CD14-positive monocyte (primary cell): ENCODE data around the gene THSD4. TPM values are rescaled to one million over a fixed set of nuclear protein-coding genes. Genes with fewer than 3 reads are reported as not detected.

ENCODE experiments used
- DNase-seq, 3 donors: peaks; one replicate each; pipeline ENCODE4 v3.0.0-alpha.2; 2011 to 2022
- H2AFZ ChIP-seq: 2 replicates; pipeline ENCODE4 v1.6.0; 2012; ENCODE audit warnings: mild to moderate bottlenecking, low read depth, low read length, inconsistent platforms; ENCODE audit not compliant: insufficient read depth, poor library complexity, severe bottlenecking
- H3K27ac ChIP-seq, 2 donors: 1 replicate in 1 of 2; 2 replicates in 1 of 2; pipeline ENCODE4 v1.5.1; 2012 to 2013; ENCODE audit warnings: low read length in 2 of 2, control low read depth in 1 of 2, inconsistent platforms in 1 of 2, low read depth in 1 of 2, mild to moderate bottlenecking in 1 of 2
- H3K27me3 ChIP-seq, 2 donors: one replicate each; pipeline versions ENCODE4 v1.6.0 to v1.6.1; 2011 to 2013; ENCODE audit warnings: low read length in 2 of 2; ENCODE audit not compliant: control insufficient read depth in 2 of 2, insufficient read depth in 2 of 2
- H3K36me3 ChIP-seq, 2 donors: replicated peaks in 1 of 2; 1 replicate in 1 of 2; 2 replicates in 1 of 2; pipeline versions ENCODE4 v1.5.1 to v1.6.1; 2012 to 2013; ENCODE audit warnings: low read length in 2 of 2, control low read depth in 1 of 2, inconsistent platforms in 1 of 2, mild to moderate bottlenecking in 1 of 2; ENCODE audit not compliant: insufficient read depth in 2 of 2, control insufficient read depth in 1 of 2
- H3K4me1 ChIP-seq, 2 donors: 1 replicate in 1 of 2; 2 replicates in 1 of 2; pipeline versions ENCODE4 v1.5.1 to v1.6.1; 2012 to 2013; ENCODE audit warnings: low read length in 2 of 2, control low read depth in 1 of 2, inconsistent platforms in 1 of 2, mild to moderate bottlenecking in 1 of 2, moderate library complexity in 1 of 2; ENCODE audit not compliant: insufficient read depth in 2 of 2, control insufficient read depth in 1 of 2
- H3K4me2 ChIP-seq: replicated peaks from 2 replicates; pipeline ENCODE3; 2012; ENCODE audit warnings: low read length, moderate library complexity, mild to moderate bottlenecking; ENCODE audit not compliant: poor library complexity, severe bottlenecking; ENCODE audit errors: extremely low read depth
- H3K4me3 ChIP-seq, 3 experiments: fragments of 200-600 bp in 1 of 3; sonication (generic) in 1 of 3; replicated peaks in 1 of 3; 1 replicate in 2 of 3; 2 replicates in 1 of 3; pipeline ENCODE4 v1.5.1; 2011 to 2013; ENCODE audit warnings: low read length in 3 of 3, mild to moderate bottlenecking in 3 of 3, control low read depth in 2 of 3, low read depth in 2 of 3, inconsistent platforms in 1 of 3, moderate library complexity in 1 of 3
- H3K79me2 ChIP-seq: 2 replicates; pipeline ENCODE4 v1.6.0; 2012; ENCODE audit warnings: mild to moderate bottlenecking, control low read depth, inconsistent platforms, low read length, moderate library complexity; ENCODE audit not compliant: insufficient read depth
- H3K9ac ChIP-seq: 2 replicates; pipeline ENCODE4 v1.6.0; 2017; ENCODE audit warnings: low read length, mild to moderate bottlenecking; ENCODE audit not compliant: insufficient read depth, poor library complexity, severe bottlenecking
- H3K9me3 ChIP-seq, 2 donors: replicated peaks in 1 of 2; 1 replicate in 1 of 2; 2 replicates in 1 of 2; pipeline versions ENCODE4 v1.5.1 to v1.6.1; 2012 to 2013; ENCODE audit warnings: low read length in 2 of 2, control low read depth in 1 of 2; ENCODE audit not compliant: control insufficient read depth in 1 of 2, insufficient read depth in 1 of 2
- H4K20me1 ChIP-seq: 2 replicates; pipeline ENCODE4 v1.6.0; 2012; ENCODE audit warnings: mild to moderate bottlenecking, low read length, control low read depth, moderate library complexity; ENCODE audit not compliant: insufficient read depth
- H3K27ac Mint-ChIP-seq, 7 donors: one replicate each; pipeline ENCODE4 v1.8.0; 2020; ENCODE audit warnings: mild to moderate bottlenecking in 7 of 7, mixed read lengths in 7 of 7, moderate library complexity in 6 of 7, inconsistent platforms in 2 of 7
- H3K27me3 Mint-ChIP-seq, 3 donors: one replicate each; pipeline ENCODE4 v1.8.0; 2021 to 2022; ENCODE audit warnings: low read depth in 3 of 3, mild to moderate bottlenecking in 3 of 3, mixed read lengths in 3 of 3, moderate library complexity in 3 of 3, inconsistent platforms in 1 of 3
- H3K36me3 Mint-ChIP-seq, 2 donors: one replicate each; pipeline ENCODE4 v1.8.0; 2020; ENCODE audit warnings: mixed read lengths in 2 of 2, inconsistent platforms in 1 of 2, mild to moderate bottlenecking in 1 of 2
- H3K4me1 Mint-ChIP-seq: one replicate; pipeline ENCODE4 v1.8.0; 2020; ENCODE audit warnings: mild to moderate bottlenecking, mixed read lengths
- H3K4me3 Mint-ChIP-seq, 2 donors: one replicate each; pipeline ENCODE4 v1.8.0; 2020; ENCODE audit warnings: mild to moderate bottlenecking in 2 of 2, mixed read lengths in 2 of 2, moderate library complexity in 1 of 2
- H3K9me3 Mint-ChIP-seq, 7 donors: one replicate each; pipeline ENCODE4 v1.8.0; 2020 to 2022; ENCODE audit warnings: mixed read lengths in 7 of 7, mild to moderate bottlenecking in 6 of 7, moderate library complexity in 6 of 7, inconsistent platforms in 2 of 7
- CTCF ChIP-seq: fragments of 200-600 bp; IDR thresholded peaks from one replicate; pipeline ENCODE4 v1.8.0; 2022; ENCODE audit warnings: antibody characterized with exemption, mild to moderate bottlenecking
- WGBS: methylation state at CpG from one replicate; pipeline ENCODE4 v1.1.5; 2013; ENCODE audit warnings: missing lambda C conversion rate; ENCODE audit not compliant: insufficient coverage; 5-methylcytosine and 5-hydroxymethylcytosine counted together
- intact Hi-C, 2 donors: fragments of 100-400 bp; cut with micrococcal nuclease; formaldehyde crosslinking; loops; one replicate each; pipeline versions ENCODE4 v1.15.0 to v1.15.1; 2023
- polyA plus RNA-seq, 3 donors: library from polyadenylated mRNA; depleted of rRNA in 1 of 3; unstranded in 2 of 3; stranded (reverse) in 1 of 3; fragments of 300-500 nt in 2 of 3; fragments of >200 nt in 1 of 3; fragmentation: Illumina TruSeq in 2 of 3; gene quantifications; 1 replicate in 2 of 3; 2 replicates in 1 of 3; pipeline ENCODE4 v1.2.3, GENCODE V29; 2012 to 2021

The THSD4 gene
- polyA plus RNA-seq, 3 donors = not detected

- H2AFZ ChIP-seq = no peak overlapping the region
- H3K4me1 ChIP-seq = no peaks in the 10 kb centered on the region
- no peaks in the 10 kb centered on the region for H4K20me1 ChIP-seq
- Mint-ChIP-seq H3K4me3 (no peak overlapping the region), H3K27me3 (peaks cover 4 to 10% (median 4%) of the 10 kb centered on the region in 3 donors), H3K9me3 (peaks cover 0 to 10% (median 4%) of the 10 kb centered on the region in 7 donors), H3K36me3 (no peaks in the 10 kb centered on the region), H3K4me1 (no peaks in the 10 kb centered on the region), H3K27ac (no peak overlapping the region)
- H3K4me2 ChIP-seq = no peak overlapping the region
- H3K4me3 ChIP-seq = no peak overlapping the region
- no peak for TF ChIP-seq CTCF
- peaks cover 0 to 3% of the 10 kb centered on the region in 2 donors for H3K9me3 ChIP-seq
- H3K27ac ChIP-seq = no peak overlapping the region
- intact Hi-C loops = loop anchor here in 1 of 2 donors (10.0 kb wide), 1 partner anchor 65 kb away; no protein-coding TSS in a partner anchor
- no peaks in the 10 kb centered on the region for H3K36me3 ChIP-seq
- H3K79me2 ChIP-seq = no peaks in the 10 kb centered on the region
- no peak overlapping the region for H3K9ac ChIP-seq
- no peak for DNase-seq
- 80% methylated on average over 1 of the region's 3 CpGs for WGBS
- no peaks in the 10 kb centered on the region for H3K27me3 ChIP-seq
These were observed 204.7 kb downstream of the THSD4 start for GRCh38 chr15:71319935-71320334.

- H4K20me1 ChIP-seq = no peaks in the 10 kb centered on the region
- H3K4me1 Mint-ChIP-seq = no peaks in the 10 kb centered on the region
- no peak for TF ChIP-seq CTCF
- H3K36me3 Mint-ChIP-seq = no peaks in the 10 kb centered on the region
- intact Hi-C loops = no loop called here
- H3K79me2 ChIP-seq = no peaks in the 10 kb centered on the region
- no peak overlapping the region for H3K9ac ChIP-seq
- WGBS = 80% methylated on average over 1 of the region's 4 CpGs
- no peak overlapping the region for H3K27ac Mint-ChIP-seq
- no peak overlapping the region for H3K27ac ChIP-seq
- H2AFZ ChIP-seq = no peak overlapping the region
- no peaks in the 10 kb centered on the region for H3K4me1 ChIP-seq
- H3K36me3 ChIP-seq = no peaks in the 10 kb centered on the region
- H3K4me3 Mint-ChIP-seq = no peak overlapping the region
- peaks cover 0 to 3% of the 10 kb centered on the region in 2 donors for H3K9me3 ChIP-seq
- no peak for DNase-seq
- no peaks in the 10 kb centered on the region for H3K27me3 ChIP-seq
- peaks cover 3 to 4% (median 4%) of the 10 kb centered on the region in 3 donors for H3K27me3 Mint-ChIP-seq
- H3K4me3 ChIP-seq = no peak overlapping the region
- H3K9me3 Mint-ChIP-seq = peaks cover 0 to 2% (median under 1%) of the 10 kb centered on the region in 7 donors
- no peak overlapping the region for H3K4me2 ChIP-seq
These were observed 207.8 kb downstream of the THSD4 start for GRCh38 chr15:71323082-71323481.
